Hepatocyte (in vitro differentiated cells): Measurements from ENCODE around the gene ROBO1.

Experiments
- EZH2 ChIP-seq: fragments of 200-600 bp; sonication (generic); IDR thresholded peaks from 2 replicates; pipeline ENCODE4 v1.6.1; 2016; ENCODE audit warnings: antibody characterized with exemption, mild to moderate bottlenecking, borderline replicate concordance
- TF ChIP-seq, protein P1 (sequence below): fragments of 200-600 bp; sonication (generic); IDR thresholded peaks from 2 replicates; pipeline ENCODE4 v1.5.1; 2016; ENCODE audit warnings: antibody characterized with exemption, mild to moderate bottlenecking; ENCODE audit not compliant: poor library complexity

DNA sequence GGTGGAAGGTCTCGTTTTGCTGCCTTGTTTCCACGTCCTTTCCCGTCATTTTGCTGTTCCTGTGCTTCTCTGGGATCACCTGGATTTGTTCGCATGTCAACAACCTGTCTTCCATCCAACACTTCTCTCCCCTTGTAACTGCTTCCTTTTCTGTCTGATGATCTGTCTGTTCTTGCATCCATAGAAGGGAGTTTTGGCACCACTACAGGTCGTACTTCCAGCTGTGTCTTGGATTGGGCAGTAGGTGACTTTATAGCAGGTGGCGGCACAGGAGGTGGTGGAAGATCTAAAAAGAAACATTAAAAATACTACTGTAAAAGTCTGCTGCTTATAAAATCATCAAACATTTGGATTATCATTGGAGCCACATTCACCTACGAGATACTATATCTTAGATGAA lies 1161.0 kb downstream of the ROBO1 start:
- TF ChIP-seq, protein P1, sequence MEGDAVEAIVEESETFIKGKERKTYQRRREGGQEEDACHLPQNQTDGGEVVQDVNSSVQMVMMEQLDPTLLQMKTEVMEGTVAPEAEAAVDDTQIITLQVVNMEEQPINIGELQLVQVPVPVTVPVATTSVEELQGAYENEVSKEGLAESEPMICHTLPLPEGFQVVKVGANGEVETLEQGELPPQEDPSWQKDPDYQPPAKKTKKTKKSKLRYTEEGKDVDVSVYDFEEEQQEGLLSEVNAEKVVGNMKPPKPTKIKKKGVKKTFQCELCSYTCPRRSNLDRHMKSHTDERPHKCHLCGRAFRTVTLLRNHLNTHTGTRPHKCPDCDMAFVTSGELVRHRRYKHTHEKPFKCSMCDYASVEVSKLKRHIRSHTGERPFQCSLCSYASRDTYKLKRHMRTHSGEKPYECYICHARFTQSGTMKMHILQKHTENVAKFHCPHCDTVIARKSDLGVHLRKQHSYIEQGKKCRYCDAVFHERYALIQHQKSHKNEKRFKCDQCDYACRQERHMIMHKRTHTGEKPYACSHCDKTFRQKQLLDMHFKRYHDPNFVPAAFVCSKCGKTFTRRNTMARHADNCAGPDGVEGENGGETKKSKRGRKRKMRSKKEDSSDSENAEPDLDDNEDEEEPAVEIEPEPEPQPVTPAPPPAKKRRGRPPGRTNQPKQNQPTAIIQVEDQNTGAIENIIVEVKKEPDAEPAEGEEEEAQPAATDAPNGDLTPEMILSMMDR = no peak
- no peak for TF ChIP-seq EZH2
